ENCODE results near the gene ATP8A2. TPM values are rescaled to one million over a fixed set of nuclear protein-coding genes. Genes with fewer than 3 reads are reported as not detected.

ATP8A2 gene
- total RNA-seq, 1 donor from 2014 or later: not detected

DNA sequence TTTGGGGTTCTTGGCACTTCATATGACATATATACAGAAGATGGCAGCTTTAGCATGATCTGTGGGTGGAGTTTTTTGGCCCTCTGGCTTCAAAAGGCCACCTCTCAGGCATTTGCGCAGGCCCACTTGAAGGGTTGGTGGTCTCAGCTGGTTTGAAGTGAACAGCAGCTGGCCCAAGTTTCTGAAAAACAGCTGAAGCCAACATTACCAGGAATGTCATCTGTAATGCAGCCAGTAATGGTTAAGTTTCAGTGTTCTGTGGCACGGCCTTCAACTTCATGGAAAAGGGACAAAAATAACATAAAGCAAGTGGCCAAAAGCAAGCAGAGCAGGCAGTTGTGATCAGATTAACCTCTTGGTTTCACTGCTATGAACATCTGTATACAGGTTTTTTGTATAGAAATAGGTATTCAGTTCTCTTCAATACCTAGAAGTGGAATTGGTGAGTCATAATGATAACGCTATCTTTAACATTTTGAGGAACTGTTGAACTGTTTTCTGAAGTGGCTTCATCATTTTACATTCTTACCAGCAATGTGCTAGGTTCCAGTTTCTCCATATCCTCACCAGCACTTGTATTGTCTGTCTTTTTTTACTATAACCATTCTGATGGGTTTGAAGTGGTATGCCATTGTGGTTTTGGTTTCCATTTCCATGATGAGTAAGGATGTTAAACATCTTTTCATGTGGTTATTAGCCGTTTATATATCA, 434.6 kb downstream of the ATP8A2 start:
- H3K36me3 ChIP-seq (ENCODE audit: control insufficient read depth, insufficient read depth, low read length): no peaks in the 10 kb centered on the region
- TF ChIP-seq, protein P1, sequence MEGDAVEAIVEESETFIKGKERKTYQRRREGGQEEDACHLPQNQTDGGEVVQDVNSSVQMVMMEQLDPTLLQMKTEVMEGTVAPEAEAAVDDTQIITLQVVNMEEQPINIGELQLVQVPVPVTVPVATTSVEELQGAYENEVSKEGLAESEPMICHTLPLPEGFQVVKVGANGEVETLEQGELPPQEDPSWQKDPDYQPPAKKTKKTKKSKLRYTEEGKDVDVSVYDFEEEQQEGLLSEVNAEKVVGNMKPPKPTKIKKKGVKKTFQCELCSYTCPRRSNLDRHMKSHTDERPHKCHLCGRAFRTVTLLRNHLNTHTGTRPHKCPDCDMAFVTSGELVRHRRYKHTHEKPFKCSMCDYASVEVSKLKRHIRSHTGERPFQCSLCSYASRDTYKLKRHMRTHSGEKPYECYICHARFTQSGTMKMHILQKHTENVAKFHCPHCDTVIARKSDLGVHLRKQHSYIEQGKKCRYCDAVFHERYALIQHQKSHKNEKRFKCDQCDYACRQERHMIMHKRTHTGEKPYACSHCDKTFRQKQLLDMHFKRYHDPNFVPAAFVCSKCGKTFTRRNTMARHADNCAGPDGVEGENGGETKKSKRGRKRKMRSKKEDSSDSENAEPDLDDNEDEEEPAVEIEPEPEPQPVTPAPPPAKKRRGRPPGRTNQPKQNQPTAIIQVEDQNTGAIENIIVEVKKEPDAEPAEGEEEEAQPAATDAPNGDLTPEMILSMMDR (IDR thresholded peaks at IDR 0.05; ENCODE audit: insufficient read depth, low read length, severe bottlenecking): no peak
- peaks cover 5% of the 10 kb centered on the region for H3K27me3 ChIP-seq (ENCODE audit: control insufficient read depth, insufficient read depth, low read length)
- DNase-seq (ENCODE audit: low read depth): peak; percentile 19
- no peak overlapping the region for H3K4me3 ChIP-seq (ENCODE audit: low read depth, low read length)
- FAIRE-seq: no peak

DNA sequence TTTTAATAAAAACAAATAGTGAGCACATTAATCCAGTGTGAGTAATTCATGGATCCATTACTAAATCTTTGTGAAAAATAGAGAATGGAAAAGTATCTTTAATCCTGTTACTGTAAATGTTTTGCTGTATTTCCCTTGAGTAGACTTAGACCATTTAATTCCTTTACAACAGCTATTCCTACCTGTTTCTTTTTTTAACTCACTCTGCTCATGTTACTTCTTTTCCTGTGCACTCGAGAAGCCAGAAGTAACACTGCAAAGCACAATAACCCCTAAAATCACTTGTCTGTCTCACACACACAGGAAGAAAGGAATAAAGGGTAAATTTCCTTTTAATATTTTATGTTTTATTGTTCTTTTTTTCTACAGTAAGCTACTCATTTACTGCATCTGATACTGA, 435.8 kb downstream of the ATP8A2 start:
- H3K27me3 ChIP-seq (ENCODE audit: control insufficient read depth, insufficient read depth, low read length): peaks cover 5% of the 10 kb centered on the region
- H3K36me3 ChIP-seq (ENCODE audit: control insufficient read depth, insufficient read depth, low read length): no peaks in the 10 kb centered on the region
- no peak overlapping the region for H3K4me3 ChIP-seq (ENCODE audit: low read depth, low read length)
- TF ChIP-seq, protein P1 (IDR thresholded peaks at IDR 0.05; ENCODE audit: insufficient read depth, low read length, severe bottlenecking): no peak
- FAIRE-seq: no peak
- DNase-seq (ENCODE audit: low read depth): no peak

- H3K27me3 ChIP-seq (ENCODE audit: control insufficient read depth, insufficient read depth, low read length): peaks cover 2% of the 10 kb centered on the region
- DNase-seq (ENCODE audit: low read depth) (no peak), FAIRE-seq (no peak)
- no peak overlapping the region for H3K4me3 ChIP-seq (ENCODE audit: low read depth, low read length)
- TF ChIP-seq, protein P1 (IDR thresholded peaks at IDR 0.05; ENCODE audit: insufficient read depth, low read length, severe bottlenecking): no peak
- no peaks in the 10 kb centered on the region for H3K36me3 ChIP-seq (ENCODE audit: control insufficient read depth, insufficient read depth, low read length)
These were observed 439.7 kb downstream of the ATP8A2 start for GRCh38 chr13:25811506-25811905.

- Histone ChIP-seq H3K4me3 (ENCODE audit: low read depth, low read length) (no peak overlapping the region), H3K36me3 (ENCODE audit: control insufficient read depth, insufficient read depth, low read length) (no peaks in the 10 kb centered on the region), H3K27me3 (ENCODE audit: control insufficient read depth, insufficient read depth, low read length) (peaks cover 2% of the 10 kb centered on the region)
- TF ChIP-seq, protein P1 (IDR thresholded peaks at IDR 0.05; ENCODE audit: insufficient read depth, low read length, severe bottlenecking): no peak
- no peak for DNase-seq (ENCODE audit: low read depth)
- no peak for FAIRE-seq
These were observed 444.5 kb downstream of the ATP8A2 start for GRCh38 chr13:25816239-25816638.

DNA sequence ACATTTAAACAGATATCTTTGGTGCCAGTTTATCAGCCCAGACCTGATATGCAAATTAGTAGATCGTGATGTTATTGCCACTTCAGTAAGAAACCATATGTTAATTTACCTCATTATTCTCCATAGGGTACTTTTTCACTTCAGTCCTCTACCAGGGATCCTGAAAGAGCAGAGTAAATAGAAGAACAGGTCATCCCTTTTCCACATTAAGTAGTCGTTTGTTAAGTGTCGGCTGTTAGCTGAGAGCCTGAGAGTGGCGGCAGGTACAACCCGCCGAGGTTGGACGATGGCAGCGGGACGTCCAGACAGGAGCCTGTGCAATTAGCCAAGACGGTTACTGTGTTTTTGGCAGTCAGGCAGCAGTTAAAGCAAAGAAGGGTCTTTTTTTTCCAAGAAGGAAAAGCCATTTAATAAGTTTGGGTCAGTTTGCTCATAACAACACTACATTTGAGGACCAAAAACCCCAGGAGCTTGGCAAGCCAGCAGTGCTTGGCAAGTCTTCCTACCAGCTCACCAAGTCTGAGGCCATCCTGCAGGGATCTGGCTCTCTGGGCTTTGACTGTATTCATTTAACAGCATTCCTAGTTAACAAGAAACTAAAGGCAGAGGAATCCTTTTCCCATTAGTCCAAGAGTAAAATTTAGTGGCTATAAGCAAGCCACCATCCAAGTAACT, 448.2 kb downstream of the ATP8A2 start:
- Histone ChIP-seq H3K4me3 (ENCODE audit: low read depth, low read length) (no peak overlapping the region), H3K27me3 (ENCODE audit: control insufficient read depth, insufficient read depth, low read length) (peaks cover 2% of the 10 kb centered on the region), H3K36me3 (ENCODE audit: control insufficient read depth, insufficient read depth, low read length) (no peaks in the 10 kb centered on the region)
- TF ChIP-seq, protein P1 (IDR thresholded peaks at IDR 0.05; ENCODE audit: insufficient read depth, low read length, severe bottlenecking): no peak
- DNase-seq (ENCODE audit: low read depth) (no peak), FAIRE-seq (no peak)
